ENCODE data around the gene KCNH8.

GRCh38 chr3:19363071-19363470 is 214.8 kb downstream of the KCNH8 start:
- no peak for TF ChIP-seq POLR2A (IDR thresholded peaks at IDR 0.05)
- TF ChIP-seq CTCF (IDR thresholded peaks at IDR 0.05) = no peak
- TF ChIP-seq POLR2AphosphoS5 (IDR thresholded peaks at IDR 0.05) = no peak
- TF ChIP-seq EP300 (IDR thresholded peaks at IDR 0.05; ENCODE audit: low read depth) = no peak
